Transverse colon (tissue), 3 donors: Measurements from ENCODE around the gene RGS10.

Experiments
- EP300 ChIP-seq: sonication (generic); formaldehyde crosslinking; IDR thresholded peaks from one replicate; pipeline ENCODE4 v1.6.1; 2017; ENCODE audit warnings: antibody characterized with exemption, low read depth
- POLR2A ChIP-seq: fragments of 450-650 bp; IDR thresholded peaks from one replicate; pipeline ENCODE4 v1.6.1; 2016; ENCODE audit warnings: antibody characterized with exemption, mild to moderate bottlenecking, moderate library complexity
- TF ChIP-seq, protein P1 (sequence below), 5 experiments: fragments of 200-600 bp in 3 of 5; fragments of 450-650 bp in 2 of 5; sonication (generic) in 3 of 5; IDR thresholded peaks; 1 replicate in 2 of 5; 2 replicates in 3 of 5; pipeline ENCODE4 v1.5.1; 2016 to 2017; ENCODE audit warnings: antibody characterized with exemption in 5 of 5, inconsistent platforms in 3 of 5, mild to moderate bottlenecking in 2 of 5, moderate library complexity in 1 of 5

- TF ChIP-seq, protein P1, sequence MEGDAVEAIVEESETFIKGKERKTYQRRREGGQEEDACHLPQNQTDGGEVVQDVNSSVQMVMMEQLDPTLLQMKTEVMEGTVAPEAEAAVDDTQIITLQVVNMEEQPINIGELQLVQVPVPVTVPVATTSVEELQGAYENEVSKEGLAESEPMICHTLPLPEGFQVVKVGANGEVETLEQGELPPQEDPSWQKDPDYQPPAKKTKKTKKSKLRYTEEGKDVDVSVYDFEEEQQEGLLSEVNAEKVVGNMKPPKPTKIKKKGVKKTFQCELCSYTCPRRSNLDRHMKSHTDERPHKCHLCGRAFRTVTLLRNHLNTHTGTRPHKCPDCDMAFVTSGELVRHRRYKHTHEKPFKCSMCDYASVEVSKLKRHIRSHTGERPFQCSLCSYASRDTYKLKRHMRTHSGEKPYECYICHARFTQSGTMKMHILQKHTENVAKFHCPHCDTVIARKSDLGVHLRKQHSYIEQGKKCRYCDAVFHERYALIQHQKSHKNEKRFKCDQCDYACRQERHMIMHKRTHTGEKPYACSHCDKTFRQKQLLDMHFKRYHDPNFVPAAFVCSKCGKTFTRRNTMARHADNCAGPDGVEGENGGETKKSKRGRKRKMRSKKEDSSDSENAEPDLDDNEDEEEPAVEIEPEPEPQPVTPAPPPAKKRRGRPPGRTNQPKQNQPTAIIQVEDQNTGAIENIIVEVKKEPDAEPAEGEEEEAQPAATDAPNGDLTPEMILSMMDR (IDR thresholded peaks at IDR 0.05), result no peak
- TF ChIP-seq POLR2A (no peak), EP300 (no peak)
Observed at GRCh38 chr10:119567978-119568377, 25.5 kb upstream of the RGS10 start.
